ENCODE results near the gene MTX3. TPM values are rescaled to one million over a fixed set of nuclear protein-coding genes. Genes with fewer than 3 reads are reported as not detected.

Gene MTX3
- total and polyA plus RNA-seq, 2 donors (not counting 3 experiments of a cell fraction or from before 2014, with no cell fraction given) = 2.9 to 8.3 TPM

- ChIA-PET POLR2A (no interaction called here), CTCF (no interaction called here)
- H3K4me2 ChIP-seq (ENCODE audit: insufficient read depth, low read length) = no peak overlapping the region
- no peaks in the 10 kb centered on the region for H3K9me3 ChIP-seq (replicated peaks; ENCODE audit: control insufficient read depth, insufficient read depth, low read length)
- dilution Hi-C loops (cut with MboI; ENCODE audit: extremely low pct_ligation_motif_present, low sequenced_read_pairs) = no loop called here
- no peak overlapping the region for H2AFZ ChIP-seq (ENCODE audit: low read depth, low read length)
- H3K9me1 ChIP-seq (replicated peaks; ENCODE audit: control insufficient read depth, extremely low read depth, insufficient read depth, low read length) = no peaks in the 10 kb centered on the region
- no peak for TF ChIP-seq EZH2 (IDR thresholded peaks at IDR 0.05; ENCODE audit: borderline replicate concordance, low read depth, low read length, severe bottlenecking)
- TF ChIP-seq MAX (IDR thresholded peaks at IDR 0.05; ENCODE audit: insufficient read depth, insufficient read length) = no peak
- no peak for TF ChIP-seq POLR2A (IDR thresholded peaks at IDR 0.05; ENCODE audit: low read depth, low read length)
- no peak for TF ChIP-seq POLR2AphosphoS5 (IDR thresholded peaks at IDR 0.05; ENCODE audit: insufficient read depth, low read depth, low read length)
- TF ChIP-seq CTCF (IDR thresholded peaks at IDR 0.05; ENCODE audit: extremely low read depth in 1 of 2, insufficient read depth in 1 of 2, low read depth in 1 of 2, low read length in 2 of 2) = no peak
- TF ChIP-seq FOS (IDR thresholded peaks at IDR 0.05; ENCODE audit: borderline replicate concordance, insufficient read depth, low read length) = no peak
- no peak for TF ChIP-seq GATA2 (IDR thresholded peaks at IDR 0.05; ENCODE audit: insufficient read depth, insufficient read length, low read depth, low read length)
- no peak for TF ChIP-seq MYC (IDR thresholded peaks at IDR 0.05; ENCODE audit: low read depth, low read length)
- TF ChIP-seq JUN (IDR thresholded peaks at IDR 0.05; ENCODE audit: borderline replicate concordance, insufficient read depth, insufficient read length, low read depth) = no peak
- no peaks in the 10 kb centered on the region for H3K4me1 ChIP-seq (ENCODE audit: control insufficient read depth, extremely low read depth, insufficient read depth, low read length)
- intact Hi-C loops (cut with micrococcal nuclease) = loop anchor here (1.0 kb wide), 1 partner anchor 25 kb away; no protein-coding TSS in a partner anchor
- H3K79me2 ChIP-seq (ENCODE audit: control insufficient read depth, insufficient read depth, low read length) = no peaks in the 10 kb centered on the region
- BruUV-seq (replicated peaks) = no TSS peak
- H3K27me3 ChIP-seq (ENCODE audit: control insufficient read depth in 2 of 2, insufficient read depth in 2 of 2, low read length in 2 of 2) = no peaks in the 10 kb centered on the region
- H3K9ac ChIP-seq (replicated peaks; ENCODE audit: extremely low read depth, insufficient read depth, low read length) = no peak overlapping the region
- H3K4me3 ChIP-seq (replicated peaks in 1 of 3; ENCODE audit: insufficient read depth in 1 of 3, low read depth in 1 of 3, low read length in 3 of 3) = no peak overlapping the region
- H3K27ac ChIP-seq (ENCODE audit: insufficient read depth, low read depth, low read length) = no peak overlapping the region
- FAIRE-seq (no peak), DNase-seq (ENCODE audit: low read depth, low spot score) (no peak)
- no peaks in the 10 kb centered on the region for H4K20me1 ChIP-seq (replicated peaks; ENCODE audit: control insufficient read depth, extremely low read depth, insufficient read depth, low read length)
- H3K36me3 ChIP-seq (ENCODE audit: control insufficient read depth in 2 of 2, extremely low read depth in 1 of 2, insufficient read depth in 2 of 2, low read length in 2 of 2) = no peaks in the 10 kb centered on the region
Observed at GRCh38 chr5:79938468-79938867, 52.6 kb downstream of the MTX3 start.
